GM12872 (cell line): Measurements from ENCODE around the gene UBR3.

ENCODE experiments used
- TF ChIP-seq, protein P1 (sequence below): IDR thresholded peaks from 3 replicates; pipeline ENCODE4 v1.5.1; 2011; ENCODE audit warnings: low read depth, mild to moderate bottlenecking, low read length, moderate library complexity; ENCODE audit not compliant: insufficient read depth

The UBR3 gene

GRCh38 chr2:170063456-170064235 is 236.4 kb downstream of the UBR3 start:
- TF ChIP-seq, protein P1, sequence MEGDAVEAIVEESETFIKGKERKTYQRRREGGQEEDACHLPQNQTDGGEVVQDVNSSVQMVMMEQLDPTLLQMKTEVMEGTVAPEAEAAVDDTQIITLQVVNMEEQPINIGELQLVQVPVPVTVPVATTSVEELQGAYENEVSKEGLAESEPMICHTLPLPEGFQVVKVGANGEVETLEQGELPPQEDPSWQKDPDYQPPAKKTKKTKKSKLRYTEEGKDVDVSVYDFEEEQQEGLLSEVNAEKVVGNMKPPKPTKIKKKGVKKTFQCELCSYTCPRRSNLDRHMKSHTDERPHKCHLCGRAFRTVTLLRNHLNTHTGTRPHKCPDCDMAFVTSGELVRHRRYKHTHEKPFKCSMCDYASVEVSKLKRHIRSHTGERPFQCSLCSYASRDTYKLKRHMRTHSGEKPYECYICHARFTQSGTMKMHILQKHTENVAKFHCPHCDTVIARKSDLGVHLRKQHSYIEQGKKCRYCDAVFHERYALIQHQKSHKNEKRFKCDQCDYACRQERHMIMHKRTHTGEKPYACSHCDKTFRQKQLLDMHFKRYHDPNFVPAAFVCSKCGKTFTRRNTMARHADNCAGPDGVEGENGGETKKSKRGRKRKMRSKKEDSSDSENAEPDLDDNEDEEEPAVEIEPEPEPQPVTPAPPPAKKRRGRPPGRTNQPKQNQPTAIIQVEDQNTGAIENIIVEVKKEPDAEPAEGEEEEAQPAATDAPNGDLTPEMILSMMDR: no peak

- TF ChIP-seq, protein P1: no peak
Observed at GRCh38 chr2:170070778-170071177, 243.5 kb downstream of the UBR3 start.

DNA sequence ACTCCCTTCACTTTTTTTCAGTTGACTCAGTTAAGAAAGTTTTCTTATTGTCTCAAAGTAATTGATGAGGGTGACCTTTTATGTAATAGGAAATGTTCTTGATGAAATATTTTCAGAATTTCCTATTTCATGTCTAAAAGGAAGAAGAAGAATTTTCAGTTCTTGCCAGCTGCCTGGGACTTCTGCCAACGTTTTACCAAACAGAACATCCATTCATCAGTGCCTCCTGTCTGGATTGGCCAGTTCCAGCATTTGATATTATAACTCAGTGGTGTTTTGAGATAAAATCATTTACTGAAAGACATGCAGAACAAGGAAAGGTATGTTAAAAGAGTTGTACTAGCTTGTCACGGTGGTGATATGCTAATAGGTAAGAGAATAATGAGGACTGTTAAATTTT is 246.0 kb downstream of the UBR3 start:
- TF ChIP-seq, protein P1: no peak

GRCh38 chr2:170076189-170076588 is 248.9 kb downstream of the UBR3 start:
- TF ChIP-seq, protein P1: no peak

- TF ChIP-seq, protein P1: no peak
Observed at GRCh38 chr2:170077830-170078569, 250.7 kb downstream of the UBR3 start.

GRCh38 chr2:170084820-170085491 is 257.7 kb downstream of the UBR3 start:
- TF ChIP-seq, protein P1: no peak

GRCh38 chr2:170086117-170086688 is 258.9 kb downstream of the UBR3 start:
- TF ChIP-seq, protein P1: no peak
